ENCODE results near the gene ZMYM5. TPM values are rescaled to one million over a fixed set of nuclear protein-coding genes. Genes with fewer than 3 reads are reported as not detected.
"Not testable (repeated sequence)": the region's sequence is repeated elsewhere in the genome, so short reads cannot be mapped to it uniquely, and the experiment has no call there.

The ZMYM5 gene
- total RNA-seq, 1 donor from 2014 or later = 7.5 TPM

GRCh38 chr13:19838865-19839275, 24.6 kb downstream of the ZMYM5 start:
- DNase-seq (ENCODE audit: missing footprints) (no peak), ATAC-seq (peak; percentile 67)

DNA sequence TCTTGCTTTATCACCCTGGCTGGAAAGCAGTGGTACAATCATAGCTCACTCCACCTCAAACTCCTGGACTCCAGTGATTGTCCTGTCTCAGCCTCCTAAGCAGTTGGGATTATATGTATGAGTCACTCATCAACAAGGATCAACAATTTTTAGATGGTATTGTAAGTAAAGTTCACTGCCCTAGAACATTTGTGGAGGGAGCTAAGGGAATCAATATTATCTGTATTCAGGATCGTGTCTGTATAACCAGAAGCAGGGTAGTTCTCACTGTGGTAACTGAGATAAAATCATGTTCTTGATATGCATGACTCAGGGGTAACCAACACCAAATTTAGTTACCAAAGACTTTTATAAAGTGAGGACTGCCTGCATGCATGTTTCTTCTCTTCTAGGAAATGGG, 27.0 kb downstream of the ZMYM5 start:
- intact Hi-C loops (cut with DNase I) = no loop called here
- ATAC-seq = no peak
- DNase-seq (ENCODE audit: missing footprints) = no peak

More at GRCh38 chr13:19838865-19839275, 24.6 kb downstream of the ZMYM5 start:
- intact Hi-C loops (cut with DNase I) = no loop called here

- intact Hi-C loops (cut with DNase I) = no loop called here
- ATAC-seq = peak; percentile 37
Measured at GRCh38 chr13:19834704-19835103, 28.7 kb downstream of the ZMYM5 start.

DNA sequence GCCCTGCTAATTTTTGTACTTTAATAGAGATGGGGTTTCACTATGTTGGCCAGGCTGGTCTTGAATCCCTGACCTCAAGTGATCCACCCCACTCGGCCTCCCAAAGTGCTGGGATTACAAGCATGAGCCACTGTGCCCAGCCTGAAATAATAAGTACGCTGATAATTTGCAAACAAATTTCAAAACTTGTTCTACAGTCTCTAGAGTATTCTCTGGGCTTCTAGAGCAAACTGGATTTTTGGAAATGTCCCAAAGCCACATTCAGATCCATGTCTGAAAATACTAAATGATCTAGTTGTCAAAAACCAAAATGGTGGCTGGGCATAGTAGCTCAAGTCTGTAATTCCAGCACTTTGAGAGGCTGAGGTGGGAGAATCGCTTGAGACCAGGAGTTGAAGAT, 40.8 kb downstream of the ZMYM5 start:
- intact Hi-C loops (cut with DNase I) = no loop called here
- ATAC-seq (no peak), DNase-seq (ENCODE audit: missing footprints) (no peak)

More at GRCh38 chr13:19834704-19835103, 28.7 kb downstream of the ZMYM5 start:
- no peak for DNase-seq (ENCODE audit: missing footprints)

- no peak for ATAC-seq
- peak; percentile 85 for DNase-seq (ENCODE audit: missing footprints)
- intact Hi-C loops (cut with DNase I) = no loop called here
Measured at GRCh38 chr13:19818223-19818842, 45.1 kb downstream of the ZMYM5 start.

GRCh38 chr13:19817510-19818158, 45.8 kb downstream of the ZMYM5 start:
- intact Hi-C loops (cut with DNase I) = no loop called here
- no peak for DNase-seq (ENCODE audit: missing footprints)
- ATAC-seq = no peak

DNA sequence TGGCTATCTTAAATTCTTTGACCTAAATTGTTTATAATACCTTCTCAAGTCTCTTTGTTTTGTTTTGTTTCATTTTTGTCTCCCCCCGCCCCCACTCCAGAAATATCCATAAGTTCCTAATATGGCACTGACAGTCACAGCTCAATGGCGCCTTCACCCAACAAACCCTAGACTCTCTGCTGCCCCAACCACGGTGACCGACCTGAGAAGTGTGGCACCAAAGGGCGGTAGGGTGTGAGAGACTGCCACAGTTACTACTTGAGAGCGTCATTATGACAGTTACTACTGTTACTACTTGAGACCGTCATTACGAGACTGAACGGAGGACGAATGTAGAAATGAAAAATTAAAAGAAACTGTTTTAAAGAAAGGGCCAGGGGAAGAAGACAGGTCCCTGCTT, 46.3 kb downstream of the ZMYM5 start:
- DNase-seq (ENCODE audit: missing footprints) = no peak
- ATAC-seq = no peak
- intact Hi-C loops (cut with DNase I) = no loop called here

DNA sequence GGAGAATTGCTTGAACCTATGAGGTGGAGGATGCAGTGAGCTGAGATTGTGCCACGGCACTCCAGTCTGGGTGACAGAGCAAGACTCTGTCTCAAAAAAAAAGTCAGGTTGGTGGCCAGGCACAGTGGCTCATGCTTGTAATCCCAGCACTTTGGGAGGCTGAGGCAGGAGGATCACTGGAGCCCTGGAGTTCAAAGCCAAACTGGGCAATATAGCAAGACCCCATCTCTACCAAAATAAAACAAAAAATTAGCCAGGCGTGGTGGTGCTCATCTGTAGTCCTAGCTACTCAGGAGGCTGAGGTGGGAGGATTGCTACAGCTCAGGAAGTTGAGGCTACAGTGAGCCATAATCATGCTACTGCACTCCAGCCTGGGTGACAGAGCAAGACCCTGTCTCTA, 47.6 kb downstream of the ZMYM5 start:
- ATAC-seq; DNase-seq (ENCODE audit: missing footprints); intact Hi-C loops (cut with DNase I): not testable (repeated sequence)

DNA sequence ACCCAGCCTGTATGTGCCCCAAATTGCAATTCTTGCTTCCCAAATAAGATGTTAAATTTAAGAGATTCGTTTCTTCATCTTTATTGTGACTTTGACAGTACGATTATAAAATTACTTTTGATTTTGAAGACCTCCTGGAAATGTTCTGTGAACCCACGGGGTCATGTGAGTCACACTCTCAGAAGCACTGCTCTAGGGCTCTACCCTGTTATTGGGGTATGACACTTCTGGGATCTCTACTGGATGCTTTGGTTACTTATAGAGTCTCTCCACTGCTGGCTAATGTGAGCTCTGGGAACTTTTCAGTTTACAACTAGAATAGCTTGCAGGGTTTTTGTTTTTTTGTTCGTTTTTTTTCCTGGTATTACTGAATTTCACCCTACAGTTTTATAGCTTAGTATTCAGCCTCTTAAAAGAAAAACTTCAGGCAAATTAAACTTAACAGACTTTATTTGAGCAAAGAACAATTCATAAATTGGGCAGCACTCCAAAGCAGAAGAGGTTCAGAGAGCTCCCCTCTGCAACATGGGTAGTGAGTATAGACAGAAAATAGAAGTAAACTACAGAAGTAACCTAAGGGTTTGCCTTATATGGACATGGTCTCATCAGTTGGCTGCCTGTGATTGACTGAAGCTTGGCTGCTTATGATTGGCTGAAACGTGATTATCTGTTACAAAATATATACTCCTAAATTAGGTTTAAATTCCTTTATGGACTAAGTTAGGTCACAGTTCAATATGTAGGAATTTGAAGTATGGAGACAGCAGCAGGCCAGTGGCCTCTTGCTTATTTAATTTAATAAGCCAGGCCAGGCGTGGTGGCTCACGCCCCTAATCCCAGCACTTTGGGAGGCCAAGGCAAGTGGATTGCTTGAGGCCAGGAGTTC, 52.2 kb downstream of the ZMYM5 start:
- no peak for ATAC-seq
- no peak for DNase-seq (ENCODE audit: missing footprints)
- intact Hi-C loops (cut with DNase I) = no loop called here

GRCh38 chr13:19810151-19810550, 53.3 kb downstream of the ZMYM5 start:
- no peak for ATAC-seq

DNA sequence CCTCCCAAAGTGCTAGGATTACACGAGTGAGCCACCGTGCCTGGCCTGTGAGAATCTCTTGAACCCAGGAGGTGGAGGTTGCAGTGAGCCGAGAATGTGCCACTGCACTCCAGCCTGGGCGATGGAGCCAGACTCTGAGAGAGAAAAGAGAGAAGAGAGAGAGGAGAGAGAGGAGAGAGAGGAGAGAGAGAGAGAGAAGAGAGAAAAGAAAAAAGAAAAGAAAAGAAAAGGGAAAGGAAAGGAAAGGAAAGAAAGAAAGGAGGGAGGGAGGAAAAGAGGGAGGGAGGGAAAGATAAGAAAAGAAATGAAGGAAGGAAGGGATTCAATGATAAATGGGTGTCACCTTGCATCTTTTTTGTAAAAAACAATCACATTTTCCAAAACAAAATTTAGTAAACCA, 57.7 kb downstream of the ZMYM5 start:
- intact Hi-C loops (cut with DNase I) = no loop called here
- no peak for DNase-seq (ENCODE audit: missing footprints)
- no peak for ATAC-seq

More at GRCh38 chr13:19810151-19810550, 53.3 kb downstream of the ZMYM5 start:
- no peak for DNase-seq (ENCODE audit: missing footprints)
- intact Hi-C loops (cut with DNase I) = no loop called here

- DNase-seq (ENCODE audit: missing footprints) = no peak
- ATAC-seq = no peak
- intact Hi-C loops (cut with DNase I) = no loop called here
Measured at GRCh38 chr13:19795956-19796355, 67.5 kb downstream of the ZMYM5 start.

DNA sequence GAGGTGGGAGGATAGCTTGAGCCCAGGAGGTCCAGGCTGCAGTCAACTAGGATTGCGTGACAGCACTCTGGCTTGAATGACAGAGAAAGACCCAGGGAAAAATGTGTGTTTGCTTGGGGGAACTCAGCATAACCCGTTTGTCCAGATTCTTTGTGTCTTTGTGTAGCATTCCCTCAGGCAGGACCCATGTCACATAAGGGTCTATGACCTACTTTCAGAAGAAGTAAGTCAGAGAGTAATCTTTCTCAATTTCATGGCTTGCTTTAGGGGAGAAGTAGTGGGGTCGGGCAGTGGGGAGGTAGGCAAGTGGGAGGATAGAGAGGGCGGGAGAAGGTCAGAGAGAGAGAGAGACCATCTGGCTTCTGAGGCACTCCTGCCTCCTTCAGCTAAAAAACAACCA, 68.8 kb downstream of the ZMYM5 start:
- intact Hi-C loops (cut with DNase I) = no loop called here
- no peak for ATAC-seq
- no peak for DNase-seq (ENCODE audit: missing footprints)

GRCh38 chr13:19791953-19792537, 71.4 kb downstream of the ZMYM5 start:
- no peak for DNase-seq (ENCODE audit: missing footprints)
- intact Hi-C loops (cut with DNase I) = no loop called here
- ATAC-seq = no peak

GRCh38 chr13:19782727-19783682, 80.4 kb downstream of the ZMYM5 start, which contains the start of gene PSPC1:
PSPC1 (minus strand) TSS chr13:19782945; CDS start chr13:19782757, 188 bp downstream.
- ATAC-seq (peak; percentile 97), DNase-seq (ENCODE audit: missing footprints) (peak; percentile 97)
- intact Hi-C loops (cut with DNase I) = loop anchor here (1.0 to 2.0 kb wide), 2 partner anchors 80 to 175 kb away; partner anchors contain the start of genes ZMYM2 and ZMYM5

DNA sequence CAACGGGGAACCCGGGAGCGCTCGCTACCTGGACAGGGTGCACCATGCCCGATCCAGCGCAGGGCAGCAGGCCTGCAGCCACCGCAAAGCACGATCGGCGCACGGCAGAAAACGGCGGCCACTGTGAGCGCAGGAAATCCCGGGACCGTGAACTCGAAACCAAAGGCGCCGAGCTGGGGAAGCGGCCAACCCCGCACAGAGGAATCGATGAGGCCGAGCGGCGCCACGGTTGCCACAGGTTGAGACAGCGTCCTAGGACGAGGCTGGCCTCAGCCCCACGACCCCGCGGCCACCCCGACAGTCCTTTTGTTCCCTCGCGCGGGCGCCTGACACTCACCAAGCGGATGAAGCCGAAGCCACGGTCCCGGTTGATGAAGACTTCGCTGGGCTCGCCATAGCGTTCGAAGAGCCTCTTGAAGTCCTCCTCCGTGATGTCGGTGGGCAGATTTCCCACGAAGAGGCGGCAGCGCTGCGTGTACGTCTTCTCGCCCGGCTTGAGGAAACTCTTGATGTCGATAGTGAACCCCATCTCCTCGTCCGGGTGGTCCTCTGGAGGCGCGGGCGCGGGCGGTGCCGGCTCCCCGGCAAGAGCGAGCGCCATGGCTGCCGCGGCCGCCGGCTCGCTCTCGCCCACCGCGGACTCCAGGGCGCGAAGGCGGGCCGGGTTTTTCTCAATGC, 81.3 kb downstream of the ZMYM5 start:
- DNase-seq (ENCODE audit: missing footprints) (peak; percentile 82), ATAC-seq (peak; percentile 71)
- intact Hi-C loops (cut with DNase I) = loop anchor here (1.0 to 2.0 kb wide), 2 partner anchors 81 to 176 kb away; partner anchors contain the start of genes ZMYM2 and ZMYM5

- intact Hi-C loops (cut with DNase I) = no loop called here
- DNase-seq (ENCODE audit: missing footprints) = no peak
- no peak for ATAC-seq
Measured at GRCh38 chr13:19781526-19781925, 81.9 kb downstream of the ZMYM5 start.

All from Right ventricle myocardium inferior (tissue), 1 donor.